NCI-H2081 treated with DMSO at 0.1 percent for 48 hours (cell line): ENCODE data around the gene RNF186.
"Not testable (repeated sequence)": the region's sequence is repeated elsewhere in the genome, so short reads cannot be mapped to it uniquely, and the experiment has no call there.

Experiments used
- DNase-seq: peaks from one replicate; lab custom pipeline; 2025; lab: John Stamatoyannopoulos, UW

The RNF186 gene, protein sequence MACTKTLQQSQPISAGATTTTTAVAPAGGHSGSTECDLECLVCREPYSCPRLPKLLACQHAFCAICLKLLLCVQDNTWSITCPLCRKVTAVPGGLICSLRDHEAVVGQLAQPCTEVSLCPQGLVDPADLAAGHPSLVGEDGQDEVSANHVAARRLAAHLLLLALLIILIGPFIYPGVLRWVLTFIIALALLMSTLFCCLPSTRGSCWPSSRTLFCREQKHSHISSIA

GRCh38 chr1:19814681-19815503 is at the start of gene RNF186:
Gene RNF186, minus strand, starts transcription at chr1:19815283. Its CDS starts 182 bp downstream, at chr1:19815101.
- DNase-seq: no peak

GRCh38 chr1:19864570-19865160 is 49.6 kb upstream of the RNF186 start:
- DNase-seq: no peak

GRCh38 chr1:19862944-19863343 is 47.9 kb upstream of the RNF186 start:
- DNase-seq: no peak

DNA sequence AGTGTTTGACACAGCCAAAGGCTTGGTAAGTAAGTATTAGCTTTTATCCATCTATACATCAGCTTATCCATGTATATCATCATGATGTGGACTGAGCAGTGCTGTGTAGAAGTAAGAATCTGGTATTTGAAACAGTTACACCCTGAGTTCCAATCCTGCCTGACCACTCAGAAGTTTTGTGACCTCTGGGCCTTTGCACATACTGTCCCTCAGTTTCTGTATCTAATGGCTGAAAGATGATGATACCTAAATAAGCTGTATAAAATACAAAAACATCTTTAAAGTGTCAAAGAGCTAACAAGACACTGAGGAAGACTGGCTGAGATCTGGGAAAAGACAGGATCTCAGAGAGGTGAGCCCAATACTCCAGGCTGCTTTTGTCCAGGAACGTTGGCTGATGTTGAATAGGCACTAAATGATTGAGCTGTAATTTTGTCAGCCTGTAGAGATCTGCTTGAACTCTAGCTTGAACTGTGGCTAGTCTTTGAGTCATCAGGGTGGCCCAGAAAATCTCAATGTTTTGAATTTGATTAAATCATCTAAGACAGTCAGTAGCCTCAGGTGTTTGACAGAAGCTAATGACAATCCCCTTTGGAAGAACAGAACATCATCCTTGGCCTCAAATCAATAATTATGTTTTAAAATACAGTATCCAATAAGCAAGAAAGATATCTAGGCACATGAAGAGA is 46.9 kb upstream of the RNF186 start:
- DNase-seq: no peak

GRCh38 chr1:19861034-19861433 is 46.0 kb upstream of the RNF186 start:
- DNase-seq: no peak

GRCh38 chr1:19860418-19860817 is 45.3 kb upstream of the RNF186 start:
- no peak for DNase-seq

- no peak for DNase-seq
These were observed 44.8 kb upstream of the RNF186 start for GRCh38 chr1:19859876-19860275.

- DNase-seq: no peak
These were observed 43.8 kb upstream of the RNF186 start for GRCh38 chr1:19858893-19859292.

DNA sequence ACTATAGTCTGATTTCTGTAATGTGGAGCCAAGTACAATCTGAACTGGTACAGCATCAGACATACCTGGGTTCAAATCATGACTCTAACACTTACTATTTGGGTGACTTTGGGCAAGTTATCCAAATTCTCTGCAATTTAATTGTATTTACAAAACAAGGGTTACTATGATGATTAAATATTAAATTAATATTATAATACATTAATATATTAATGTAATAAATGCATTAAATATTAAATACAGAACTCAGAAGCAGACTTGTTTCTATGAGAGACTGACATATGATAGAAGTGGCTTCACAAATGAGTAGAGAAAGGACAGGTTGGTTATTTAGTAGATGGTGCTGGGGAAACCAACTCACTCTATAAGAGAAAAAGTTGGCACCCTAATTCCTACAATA is 39.8 kb upstream of the RNF186 start:
- DNase-seq: no peak

DNA sequence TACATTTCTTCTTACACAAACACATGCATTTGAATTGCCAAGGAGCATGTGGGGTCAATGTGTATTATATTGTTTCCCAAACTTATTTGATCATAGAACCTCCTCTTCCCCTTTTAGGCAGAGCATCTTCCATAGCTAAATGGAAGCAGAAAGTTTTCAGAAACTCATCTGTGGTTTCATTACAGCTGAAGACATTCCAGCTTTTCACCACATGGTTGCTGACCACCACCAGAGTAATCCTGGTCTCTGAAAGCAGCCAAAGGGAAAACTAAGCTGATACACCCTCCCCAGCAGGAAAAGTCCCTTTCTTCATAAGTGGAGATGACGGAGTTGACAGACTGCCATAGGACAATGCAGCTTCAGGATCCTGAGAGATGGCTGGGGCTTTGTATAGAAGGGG is 37.0 kb upstream of the RNF186 start:
- no peak for DNase-seq

DNA sequence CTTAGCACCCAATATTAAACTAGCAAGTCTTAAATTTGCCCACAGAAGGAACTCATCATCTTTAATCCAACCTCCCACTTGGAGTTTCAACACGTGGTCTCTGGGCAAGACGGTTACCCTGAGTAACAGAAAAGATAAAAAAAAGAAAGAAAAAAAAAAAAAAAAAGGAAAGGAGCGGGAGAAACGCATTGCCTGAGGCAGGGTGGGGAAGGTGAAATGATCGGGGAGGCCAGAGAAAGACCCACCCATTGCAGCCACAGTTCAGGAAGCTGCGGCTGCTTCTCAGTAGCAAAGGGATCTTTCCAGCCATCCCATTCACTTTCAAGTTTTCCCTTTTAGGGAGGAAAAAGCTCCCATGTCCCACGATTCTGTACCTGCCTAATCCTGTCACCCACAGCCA is 35.1 kb upstream of the RNF186 start:
- no peak for DNase-seq

GRCh38 chr1:19849307-19849706 is 34.2 kb upstream of the RNF186 start:
- DNase-seq: not testable (repeated sequence)

DNA sequence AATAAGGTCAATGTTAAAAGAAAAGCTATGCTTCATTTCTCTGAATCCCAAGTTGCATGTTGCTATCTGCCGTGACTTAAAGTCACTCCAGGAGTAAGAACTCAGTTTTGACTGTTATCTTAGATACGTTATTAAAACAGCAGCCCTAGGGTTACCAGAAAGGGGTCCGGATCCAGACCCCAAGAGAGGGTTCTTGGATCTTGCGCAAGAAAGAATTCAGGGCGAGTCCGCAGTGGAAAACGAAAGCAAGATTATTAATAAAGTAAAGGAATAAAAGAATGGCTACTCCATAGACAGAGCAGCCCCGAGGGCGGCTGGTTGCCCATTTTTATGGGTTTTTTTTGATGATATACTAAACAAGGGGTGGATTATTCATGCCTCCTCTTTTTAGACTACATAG is 32.3 kb upstream of the RNF186 start:
- not testable (repeated sequence) for DNase-seq

- DNase-seq: no peak
These were observed 31.3 kb upstream of the RNF186 start for GRCh38 chr1:19846338-19846737.

GRCh38 chr1:19845555-19845954 is 30.5 kb upstream of the RNF186 start:
- no peak for DNase-seq

GRCh38 chr1:19844731-19845495 is 29.8 kb upstream of the RNF186 start:
- no peak for DNase-seq

DNA sequence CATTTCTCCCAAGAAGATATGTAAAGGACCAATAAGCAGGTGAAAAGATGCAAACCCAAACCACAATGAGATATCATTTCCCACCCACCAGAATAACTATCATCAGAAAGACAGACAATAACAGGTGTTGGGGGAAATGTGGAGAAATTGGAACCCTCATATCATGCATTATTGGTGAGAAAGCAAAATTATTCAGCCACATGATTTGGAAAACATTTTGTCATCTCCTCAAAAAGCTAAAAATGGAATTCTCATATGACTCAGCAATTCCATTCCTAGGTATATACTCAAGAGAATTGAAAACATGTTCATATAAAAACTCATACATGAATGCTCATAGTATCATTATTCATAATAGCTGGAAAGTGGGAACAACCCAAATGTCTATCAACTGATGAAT is 25.1 kb upstream of the RNF186 start:
- no peak for DNase-seq

- no peak for DNase-seq
These were observed 22.8 kb upstream of the RNF186 start for GRCh38 chr1:19837866-19838265.

- no peak for DNase-seq
These were observed 20.5 kb upstream of the RNF186 start for GRCh38 chr1:19835578-19835977.

DNA sequence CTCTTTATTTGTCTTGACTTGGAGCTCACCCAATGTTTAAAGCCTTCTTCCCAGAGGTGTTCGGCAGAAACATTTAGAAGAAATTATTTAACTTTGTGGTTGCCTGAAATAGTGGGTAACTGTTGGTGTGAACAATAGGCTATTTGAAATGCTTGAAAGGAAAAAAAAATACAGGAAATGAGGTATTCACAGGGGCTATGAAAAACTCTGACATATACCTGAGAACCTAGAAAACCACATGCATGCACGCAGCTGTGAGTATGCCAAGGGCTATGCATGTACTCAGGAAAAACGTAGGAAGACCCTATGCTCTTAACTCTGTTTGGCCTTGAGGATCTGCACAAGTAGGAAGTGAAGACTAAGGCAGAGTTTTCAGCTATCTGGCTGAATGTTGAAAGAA is 16.4 kb upstream of the RNF186 start:
- DNase-seq: no peak

- no peak for DNase-seq
These were observed 13.5 kb upstream of the RNF186 start for GRCh38 chr1:19828546-19828945.

DNA sequence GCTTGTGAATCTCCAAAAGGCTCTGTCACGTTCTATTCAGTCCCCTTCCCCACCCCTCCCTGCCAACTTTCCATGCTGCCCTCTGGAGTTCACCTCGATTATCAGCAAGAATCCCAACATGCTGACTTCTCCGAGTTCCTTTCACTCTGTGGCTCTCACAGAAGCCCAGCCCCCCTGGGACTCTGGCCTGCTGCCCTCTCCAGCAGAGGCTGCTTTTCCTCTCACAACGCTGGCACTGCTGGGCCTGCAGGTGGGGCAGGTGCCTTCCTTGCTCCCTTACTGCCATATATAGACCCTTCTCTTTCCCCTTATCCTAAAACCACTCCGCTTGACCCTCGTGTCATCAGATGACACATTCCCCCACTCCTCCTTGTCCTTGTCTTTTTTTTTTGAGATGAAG is 10.2 kb upstream of the RNF186 start:
- no peak for DNase-seq
